PFSK-1 (cell line): ENCODE data around the gene PNLIPRP1.

Source experiments
- FOXP2 ChIP-seq: optimal IDR thresholded peaks from 2 replicates; pipeline ENCODE3; 2011; ENCODE audit warnings: borderline replicate concordance, control low read depth, inconsistent platforms; ENCODE audit not compliant: insufficient read depth; ENCODE audit errors: extremely low read length, extremely low read depth
- POLR2AphosphoS5 ChIP-seq: IDR thresholded peaks from 2 replicates; pipeline ENCODE4 v1.6.1; 2012; ENCODE audit warnings: low read depth, mild to moderate bottlenecking, control low read depth, low read length, moderate library complexity
- SIN3A ChIP-seq: IDR thresholded peaks from 2 replicates; pipeline ENCODE4 v1.6.1; 2012; ENCODE audit warnings: mild to moderate bottlenecking, low read length, moderate library complexity, borderline replicate concordance; ENCODE audit not compliant: insufficient read depth
- TAF1 ChIP-seq: IDR thresholded peaks from 2 replicates; pipeline ENCODE4 v1.6.1; 2012; ENCODE audit warnings: low read length, control low read depth, borderline replicate concordance; ENCODE audit not compliant: insufficient read depth
- TF ChIP-seq, protein P1 (sequence below), 2 experiments: IDR thresholded peaks; 2 replicates each; pipeline versions ENCODE4 v1.6.1 to v1.8.0; 2011 to 2012; ENCODE audit warnings: low read depth in 2 of 2, low read length in 2 of 2, control low read depth in 1 of 2, inconsistent platforms in 1 of 2, mild to moderate bottlenecking in 1 of 2, moderate library complexity in 1 of 2; ENCODE audit not compliant: insufficient read depth in 1 of 2

Gene PNLIPRP1

GRCh38 chr10:116655568-116655967, 64.8 kb downstream of the PNLIPRP1 start:
- TF ChIP-seq FOXP2 = no peak
- TF ChIP-seq, protein P1, sequence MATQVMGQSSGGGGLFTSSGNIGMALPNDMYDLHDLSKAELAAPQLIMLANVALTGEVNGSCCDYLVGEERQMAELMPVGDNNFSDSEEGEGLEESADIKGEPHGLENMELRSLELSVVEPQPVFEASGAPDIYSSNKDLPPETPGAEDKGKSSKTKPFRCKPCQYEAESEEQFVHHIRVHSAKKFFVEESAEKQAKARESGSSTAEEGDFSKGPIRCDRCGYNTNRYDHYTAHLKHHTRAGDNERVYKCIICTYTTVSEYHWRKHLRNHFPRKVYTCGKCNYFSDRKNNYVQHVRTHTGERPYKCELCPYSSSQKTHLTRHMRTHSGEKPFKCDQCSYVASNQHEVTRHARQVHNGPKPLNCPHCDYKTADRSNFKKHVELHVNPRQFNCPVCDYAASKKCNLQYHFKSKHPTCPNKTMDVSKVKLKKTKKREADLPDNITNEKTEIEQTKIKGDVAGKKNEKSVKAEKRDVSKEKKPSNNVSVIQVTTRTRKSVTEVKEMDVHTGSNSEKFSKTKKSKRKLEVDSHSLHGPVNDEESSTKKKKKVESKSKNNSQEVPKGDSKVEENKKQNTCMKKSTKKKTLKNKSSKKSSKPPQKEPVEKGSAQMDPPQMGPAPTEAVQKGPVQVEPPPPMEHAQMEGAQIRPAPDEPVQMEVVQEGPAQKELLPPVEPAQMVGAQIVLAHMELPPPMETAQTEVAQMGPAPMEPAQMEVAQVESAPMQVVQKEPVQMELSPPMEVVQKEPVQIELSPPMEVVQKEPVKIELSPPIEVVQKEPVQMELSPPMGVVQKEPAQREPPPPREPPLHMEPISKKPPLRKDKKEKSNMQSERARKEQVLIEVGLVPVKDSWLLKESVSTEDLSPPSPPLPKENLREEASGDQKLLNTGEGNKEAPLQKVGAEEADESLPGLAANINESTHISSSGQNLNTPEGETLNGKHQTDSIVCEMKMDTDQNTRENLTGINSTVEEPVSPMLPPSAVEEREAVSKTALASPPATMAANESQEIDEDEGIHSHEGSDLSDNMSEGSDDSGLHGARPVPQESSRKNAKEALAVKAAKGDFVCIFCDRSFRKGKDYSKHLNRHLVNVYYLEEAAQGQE (IDR thresholded peaks at IDR 0.05; ENCODE audit: insufficient read depth in 1 of 2, low read depth in 2 of 2, low read length in 2 of 2) = no peak
- TF ChIP-seq SIN3A = no peak

GRCh38 chr10:116656044-116656443, 65.3 kb downstream of the PNLIPRP1 start:
- TF ChIP-seq FOXP2 (no peak), POLR2AphosphoS5 (no peak), SIN3A (no peak), TAF1 (no peak)
- TF ChIP-seq, protein P1 (IDR thresholded peaks at IDR 0.05; ENCODE audit: insufficient read depth in 1 of 2, low read depth in 2 of 2, low read length in 2 of 2) = no peak

DNA sequence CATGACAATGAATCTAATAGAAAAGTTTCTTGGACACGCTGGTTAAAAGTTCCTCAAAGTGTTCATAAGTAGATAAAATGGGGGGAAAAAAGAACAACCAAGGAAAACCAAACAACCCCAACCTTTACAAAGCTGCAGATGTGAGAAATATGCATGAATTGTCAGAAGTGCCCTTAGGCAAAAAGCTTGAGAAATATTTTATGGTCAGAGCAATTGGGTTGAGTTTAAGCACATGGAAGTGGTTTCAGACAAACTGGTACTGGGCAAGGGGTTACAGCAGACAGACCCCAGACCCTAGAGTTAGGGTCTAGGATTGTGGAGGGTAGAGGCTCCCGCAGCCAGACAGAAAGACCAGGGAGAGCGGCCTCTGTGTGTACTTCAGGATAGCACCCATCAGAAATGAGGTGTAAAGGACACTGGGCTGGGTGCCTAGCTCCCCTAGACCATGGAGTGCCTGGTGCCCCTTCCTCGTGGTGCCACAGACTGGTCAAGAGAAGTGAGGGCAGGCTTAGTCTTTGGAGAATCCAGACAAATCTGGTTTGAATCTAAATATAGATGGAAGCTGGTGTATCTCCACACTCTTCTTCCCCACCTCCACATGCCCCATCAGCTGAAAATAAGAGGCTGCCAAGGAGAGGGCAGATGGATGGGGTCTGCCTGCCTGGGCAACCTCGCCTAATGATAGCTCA, 67.2 kb downstream of the PNLIPRP1 start:
- TF ChIP-seq SIN3A (no peak), FOXP2 (no peak), POLR2AphosphoS5 (no peak), TAF1 (no peak)
- TF ChIP-seq, protein P1 (IDR thresholded peaks at IDR 0.05; ENCODE audit: insufficient read depth in 1 of 2, low read depth in 2 of 2, low read length in 2 of 2) = no peak
